Stimulated activated naive CD8-positive, alpha-beta T cell treated with anti-CD3 and anti-CD28 coated beads, Interleukin-15, Interleukin-2, amounts not matched to agents 100 ng/mL and 50 ng/mL, for 24 hours (primary cell): ENCODE measurements around the gene TOPBP1.
"Not testable (repeated sequence)": the region's sequence is repeated elsewhere in the genome, so short reads cannot be mapped to it uniquely, and the experiment has no call there.

Experiments used
- H3K27ac Mint-ChIP-seq: one replicate; pipeline ENCODE4 v1.8.0; 2021; ENCODE audit warnings: mild to moderate bottlenecking, mixed read lengths
- H3K27me3 Mint-ChIP-seq: one replicate; pipeline ENCODE4 v1.8.0; 2021; ENCODE audit warnings: mixed read lengths
- H3K36me3 Mint-ChIP-seq: one replicate; pipeline ENCODE4 v1.8.0; 2021; ENCODE audit warnings: low read depth, mixed read lengths
- H3K4me1 Mint-ChIP-seq: one replicate; pipeline ENCODE4 v1.8.0; 2021; ENCODE audit warnings: low read depth, mixed read lengths
- H3K4me3 Mint-ChIP-seq: one replicate; pipeline ENCODE4 v1.8.0; 2021; ENCODE audit warnings: mild to moderate bottlenecking, mixed read lengths
- H3K9me3 Mint-ChIP-seq: one replicate; pipeline ENCODE4 v1.8.0; 2021; ENCODE audit warnings: mixed read lengths

TOPBP1 gene

GRCh38 chr3:133692759-133693158 lies 31.0 kb upstream of the TOPBP1 start:
- no peak overlapping the region for H3K4me3 Mint-ChIP-seq
- H3K9me3 Mint-ChIP-seq = no peaks in the 10 kb centered on the region
- no peaks in the 10 kb centered on the region for H3K36me3 Mint-ChIP-seq
- peaks cover 10% of the 10 kb centered on the region for H3K4me1 Mint-ChIP-seq
- peaks cover 7% of the 10 kb centered on the region for H3K27me3 Mint-ChIP-seq
- H3K27ac Mint-ChIP-seq = no peak overlapping the region

- H3K27ac Mint-ChIP-seq = no peak overlapping the region
- no peaks in the 10 kb centered on the region for H3K36me3 Mint-ChIP-seq
- H3K27me3 Mint-ChIP-seq = peaks cover 11% of the 10 kb centered on the region
- H3K4me3 Mint-ChIP-seq = no peak overlapping the region
- peaks cover 10% of the 10 kb centered on the region for H3K4me1 Mint-ChIP-seq
- no peaks in the 10 kb centered on the region for H3K9me3 Mint-ChIP-seq
Observed at GRCh38 chr3:133691273-133692107, 29.7 kb upstream of the TOPBP1 start.

GRCh38 chr3:133677993-133678392 lies 16.3 kb upstream of the TOPBP1 start:
- not testable (repeated sequence) for H3K27ac Mint-ChIP-seq, H3K36me3 Mint-ChIP-seq, H3K4me1 Mint-ChIP-seq, H3K9me3 Mint-ChIP-seq, H3K4me3 Mint-ChIP-seq
- peaks cover 74% of the 10 kb centered on the region for H3K27me3 Mint-ChIP-seq

- Mint-ChIP-seq H3K4me1 (peaks cover 4% of the 10 kb centered on the region), H3K9me3 (no peaks in the 10 kb centered on the region), H3K36me3 (peaks cover 4% of the 10 kb centered on the region), H3K27me3 (peaks cover 75% of the 10 kb centered on the region), H3K27ac (no peak overlapping the region), H3K4me3 (no peak overlapping the region)
Observed at GRCh38 chr3:133676336-133677118, 14.8 kb upstream of the TOPBP1 start.

- H3K36me3 Mint-ChIP-seq = peaks cover 4% of the 10 kb centered on the region
- no peak overlapping the region for H3K27ac Mint-ChIP-seq
- no peaks in the 10 kb centered on the region for H3K9me3 Mint-ChIP-seq
- peaks cover 76% of the 10 kb centered on the region for H3K27me3 Mint-ChIP-seq
- no peak overlapping the region for H3K4me3 Mint-ChIP-seq
- peaks cover 4% of the 10 kb centered on the region for H3K4me1 Mint-ChIP-seq
Observed at GRCh38 chr3:133675631-133676335, 14.0 kb upstream of the TOPBP1 start.

- peaks cover 4% of the 10 kb centered on the region for H3K36me3 Mint-ChIP-seq
- H3K4me3 Mint-ChIP-seq = no peak overlapping the region
- no peak overlapping the region for H3K27ac Mint-ChIP-seq
- peaks cover 4% of the 10 kb centered on the region for H3K4me1 Mint-ChIP-seq
- peaks cover 66% of the 10 kb centered on the region for H3K27me3 Mint-ChIP-seq
- H3K9me3 Mint-ChIP-seq = no peaks in the 10 kb centered on the region
Observed at GRCh38 chr3:133674290-133674919, 12.7 kb upstream of the TOPBP1 start.

- Mint-ChIP-seq H3K27ac (no peak overlapping the region), H3K27me3 (peaks cover 63% of the 10 kb centered on the region), H3K4me3 (no peak overlapping the region), H3K36me3 (peaks cover 4% of the 10 kb centered on the region), H3K4me1 (peaks cover 4% of the 10 kb centered on the region), H3K9me3 (no peaks in the 10 kb centered on the region)
Observed at GRCh38 chr3:133673746-133674145, 12.0 kb upstream of the TOPBP1 start.

- no peaks in the 10 kb centered on the region for H3K36me3 Mint-ChIP-seq
- peaks cover 4% of the 10 kb centered on the region for H3K4me1 Mint-ChIP-seq
- no peak overlapping the region for H3K27ac Mint-ChIP-seq
- no peaks in the 10 kb centered on the region for H3K9me3 Mint-ChIP-seq
- no peak overlapping the region for H3K4me3 Mint-ChIP-seq
- H3K27me3 Mint-ChIP-seq = peaks cover 53% of the 10 kb centered on the region
Observed at GRCh38 chr3:133672461-133672860, 10.7 kb upstream of the TOPBP1 start.

GRCh38 chr3:133670525-133670995 lies 8.8 kb upstream of the TOPBP1 start:
- peaks cover 4% of the 10 kb centered on the region for H3K4me1 Mint-ChIP-seq
- H3K27ac Mint-ChIP-seq = no peak overlapping the region
- peaks cover 37% of the 10 kb centered on the region for H3K27me3 Mint-ChIP-seq
- no peak overlapping the region for H3K4me3 Mint-ChIP-seq
- no peaks in the 10 kb centered on the region for H3K36me3 Mint-ChIP-seq
- H3K9me3 Mint-ChIP-seq = no peaks in the 10 kb centered on the region

- H3K4me3 Mint-ChIP-seq = no peak overlapping the region
- H3K4me1 Mint-ChIP-seq = peaks cover 4% of the 10 kb centered on the region
- no peaks in the 10 kb centered on the region for H3K9me3 Mint-ChIP-seq
- no peaks in the 10 kb centered on the region for H3K36me3 Mint-ChIP-seq
- H3K27ac Mint-ChIP-seq = no peak overlapping the region
- peaks cover 31% of the 10 kb centered on the region for H3K27me3 Mint-ChIP-seq
Observed at GRCh38 chr3:133669949-133670524, 8.3 kb upstream of the TOPBP1 start.

- Mint-ChIP-seq H3K36me3 (no peaks in the 10 kb centered on the region), H3K4me3 (no peak overlapping the region), H3K27ac (no peak overlapping the region), H3K27me3 (peaks cover 7% of the 10 kb centered on the region), H3K9me3 (no peaks in the 10 kb centered on the region), H3K4me1 (peaks cover 18% of the 10 kb centered on the region)
Observed at GRCh38 chr3:133667118-133667517, 5.4 kb upstream of the TOPBP1 start.

- not testable (repeated sequence) for H3K27me3 Mint-ChIP-seq, H3K36me3 Mint-ChIP-seq, H3K27ac Mint-ChIP-seq, H3K9me3 Mint-ChIP-seq, H3K4me3 Mint-ChIP-seq
- peaks cover 27% of the 10 kb centered on the region for H3K4me1 Mint-ChIP-seq
Observed at GRCh38 chr3:133665188-133665587, 3.4 kb upstream of the TOPBP1 start.

GRCh38 chr3:133663569-133664313 lies 2.0 kb upstream of the TOPBP1 start:
- Mint-ChIP-seq H3K27ac (peak overlapping the region; percentile 13), H3K4me3 (peak overlapping the region; percentile 53), H3K27me3 (no peaks in the 10 kb centered on the region), H3K4me1 (peaks cover 42% of the 10 kb centered on the region), H3K36me3 (peaks cover 24% of the 10 kb centered on the region), H3K9me3 (no peaks in the 10 kb centered on the region)

- Mint-ChIP-seq H3K9me3 (no peaks in the 10 kb centered on the region), H3K36me3 (peaks cover 39% of the 10 kb centered on the region), H3K4me3 (peak overlapping the region; percentile 97), H3K27me3 (no peaks in the 10 kb centered on the region), H3K4me1 (peaks cover 44% of the 10 kb centered on the region), H3K27ac (peak overlapping the region; percentile 98)
Observed at GRCh38 chr3:133662278-133662651, 524 bp upstream of the TOPBP1 start.
